IMR-90 (cell line): Measurements from ENCODE around the gene RNASE1. TPM values are rescaled to one million over a fixed set of nuclear protein-coding genes. Genes with fewer than 3 reads are reported as not detected.

Source experiments
- polyA plus RNA-seq, 3 experiments: library from polyadenylated mRNA; depleted of rRNA; stranded (reverse); fragments of >200 nt; gene quantifications; 2 replicates each; pipeline ENCODE4 v1.2.3, GENCODE V29; 2012; ENCODE audit warnings: low replicate concordance in 1 of 3
- total RNA-seq: library from RNA; depleted of rRNA; stranded (reverse); fragments of >200 nt; gene quantifications from 2 replicates; pipeline ENCODE4 v1.2.3, GENCODE V29; 2012; rRNA removed

The RNASE1 gene
- total and polyA plus RNA-seq, 2 of the 4 experiments (the other 2 are of a cell fraction) = not detected

Other genes starting within 250 kb of the RNASE1 start
- gene RNASE9, start 241.8 kb downstream of the RNASE1 start, total RNA-seq = not detected in 2 replicates
- not detected in 2 replicates for gene RNASE9, start 241.8 kb downstream of the RNASE1 start, polyA plus RNA-seq (2012; rRNA removed)
- not detected in 2 replicates for gene RNASE11, start 214.8 kb downstream of the RNASE1 start, total RNA-seq
- gene RNASE11, start 214.8 kb downstream of the RNASE1 start, polyA plus RNA-seq (2012; rRNA removed) = not detected in 2 replicates
- gene RNASE12, start 211.5 kb downstream of the RNASE1 start, total RNA-seq = not detected in 2 replicates
- not detected in 2 replicates for gene RNASE12, start 211.5 kb downstream of the RNASE1 start, polyA plus RNA-seq (2012; rRNA removed)
- not detected in 2 replicates for gene OR6S1, start 161.2 kb downstream of the RNASE1 start, total RNA-seq
- gene OR6S1, start 161.2 kb downstream of the RNASE1 start, polyA plus RNA-seq (2012; rRNA removed) = not detected in 2 replicates
- gene RNASE4, start 118.3 kb downstream of the RNASE1 start, total RNA-seq = 8.1 and 10.4 TPM in 2 replicates
- gene RNASE4, start 118.3 kb downstream of the RNASE1 start, polyA plus RNA-seq (2012; rRNA removed) = 9.9 and 11.6 TPM in 2 replicates
- 3.6 and 3.9 TPM in 2 replicates for gene ANG, start 114.1 kb downstream of the RNASE1 start, total RNA-seq
- gene ANG, start 114.1 kb downstream of the RNASE1 start, polyA plus RNA-seq (2012; rRNA removed) = 4.2 and 4.7 TPM in 2 replicates
- not detected in 2 replicates for gene EDDM3A, start 57.0 kb downstream of the RNASE1 start, total RNA-seq
- not detected in 2 replicates for gene EDDM3A, start 57.0 kb downstream of the RNASE1 start, polyA plus RNA-seq (2012; rRNA removed)
- gene EDDM3B, start 34.4 kb downstream of the RNASE1 start, total RNA-seq = not detected in 2 replicates
- gene EDDM3B, start 34.4 kb downstream of the RNASE1 start, polyA plus RNA-seq (2012; rRNA removed) = not detected in 2 replicates
- not detected in 2 replicates for gene RNASE6, start 21.6 kb downstream of the RNASE1 start, total RNA-seq
- not detected in 2 replicates for gene RNASE6, start 21.6 kb downstream of the RNASE1 start, polyA plus RNA-seq (2012; rRNA removed)
- gene RNASE3, start 88.5 kb upstream of the RNASE1 start, total RNA-seq = not detected in 2 replicates
- gene RNASE3, start 88.5 kb upstream of the RNASE1 start, polyA plus RNA-seq (2012; rRNA removed) = not detected in 2 replicates
- not detected in 2 replicates for gene RNASE2, start 152.6 kb upstream of the RNASE1 start, total RNA-seq
- not detected in 2 replicates for gene RNASE2, start 152.6 kb upstream of the RNASE1 start, polyA plus RNA-seq (2012; rRNA removed)
- 25.0 and 32.8 TPM in 2 replicates for gene METTL17, start 187.1 kb upstream of the RNASE1 start, total RNA-seq
- gene METTL17, start 187.1 kb upstream of the RNASE1 start, polyA plus RNA-seq (2012; rRNA removed) = 62.0 and 69.7 TPM in 2 replicates
- not detected in 2 replicates for gene SLC39A2, start 196.4 kb upstream of the RNASE1 start, total RNA-seq
- not detected in 2 replicates for gene SLC39A2, start 196.4 kb upstream of the RNASE1 start, polyA plus RNA-seq (2012; rRNA removed)
- gene NDRG2, start 222.2 kb upstream of the RNASE1 start, total RNA-seq = 0.36 and 0.56 TPM in 2 replicates
- gene NDRG2, start 222.2 kb upstream of the RNASE1 start, polyA plus RNA-seq (2012; rRNA removed) = 1.2 and 1.5 TPM in 2 replicates
- gene TPPP2, start 227.4 kb upstream of the RNASE1 start, total RNA-seq = not detected in 2 replicates
- gene TPPP2, start 227.4 kb upstream of the RNASE1 start, polyA plus RNA-seq (2012; rRNA removed) = not detected in 2 replicates
- gene RNASE13, start 232.0 kb upstream of the RNASE1 start, total RNA-seq = not detected in 2 replicates
- gene RNASE13, start 232.0 kb upstream of the RNASE1 start, polyA plus RNA-seq (2012; rRNA removed) = not detected in 2 replicates
- not detected in 2 replicates for gene RNASE7, start 239.5 kb upstream of the RNASE1 start, total RNA-seq
- not detected in 2 replicates for gene RNASE7, start 239.5 kb upstream of the RNASE1 start, polyA plus RNA-seq (2012; rRNA removed)